EH (cell line): ENCODE measurements around the gene BTRC.

Experiments
- DNase-seq: peaks from one replicate; pipeline ENCODE4 v3.0.0-alpha.2; 2015; ENCODE audit warnings: low read depth

Gene BTRC

GRCh38 chr10:101446071-101446470 is 92.1 kb downstream of the BTRC start:
- DNase-seq = no peak

- no peak for DNase-seq
Observed at GRCh38 chr10:101446947-101447346, 93.0 kb downstream of the BTRC start.

- no peak for DNase-seq
Observed at GRCh38 chr10:101447477-101447876, 93.5 kb downstream of the BTRC start.

GRCh38 chr10:101450277-101451080 is 96.5 kb downstream of the BTRC start:
- no peak for DNase-seq

GRCh38 chr10:101451261-101451660 is 97.3 kb downstream of the BTRC start:
- DNase-seq = no peak

- DNase-seq = no peak
Observed at GRCh38 chr10:101451667-101452069, 97.7 kb downstream of the BTRC start.

GRCh38 chr10:101452176-101452575 is 98.2 kb downstream of the BTRC start:
- no peak for DNase-seq

GRCh38 chr10:101452593-101452992 is 98.6 kb downstream of the BTRC start:
- DNase-seq = no peak

GRCh38 chr10:101453318-101453717 is 99.4 kb downstream of the BTRC start:
- no peak for DNase-seq

GRCh38 chr10:101453791-101454718 is 100.1 kb downstream of the BTRC start:
- DNase-seq = peak; percentile 44

- DNase-seq = no peak
Observed at GRCh38 chr10:101458869-101459268, 104.9 kb downstream of the BTRC start.

- DNase-seq = no peak
Observed at GRCh38 chr10:101464082-101464481, 110.1 kb downstream of the BTRC start.

GRCh38 chr10:101464599-101464998 is 110.6 kb downstream of the BTRC start:
- DNase-seq = no peak

- DNase-seq = no peak
Observed at GRCh38 chr10:101466016-101466912, 112.3 kb downstream of the BTRC start.

- DNase-seq = peak; percentile 72
Observed at GRCh38 chr10:101467286-101467770, 113.4 kb downstream of the BTRC start.

- DNase-seq = no peak
Observed at GRCh38 chr10:101468159-101468558, 114.2 kb downstream of the BTRC start.

GRCh38 chr10:101476383-101476782 is 122.4 kb downstream of the BTRC start:
- DNase-seq = no peak

GRCh38 chr10:101478956-101479355 is 125.0 kb downstream of the BTRC start:
- no peak for DNase-seq

- no peak for DNase-seq
Observed at GRCh38 chr10:101481256-101481655, 127.3 kb downstream of the BTRC start.

- DNase-seq = no peak
Observed at GRCh38 chr10:101482568-101482967, 128.6 kb downstream of the BTRC start.

GRCh38 chr10:101484175-101484745 is 130.3 kb downstream of the BTRC start:
- DNase-seq = no peak
